ENCODE data around the gene RTN4RL2. TPM values are rescaled to one million over a fixed set of nuclear protein-coding genes. Genes with fewer than 3 reads are reported as not detected.

The RTN4RL2 gene
- total and polyA plus RNA-seq, 10 of the 15 experiments (the other 5 are each of a cell fraction or from before 2014, with no cell fraction given), result 0.14 to 1.1 (median 0.52) TPM; not detected in 4

- TF ChIP-seq RELB (IDR thresholded peaks at IDR 0.05; ENCODE audit: low read depth) (no peak), RBBP5 (conservative IDR thresholded peaks at IDR 0.05) (no peak), ZNF24 (IDR thresholded peaks at IDR 0.05) (no peak), NFYA (IDR thresholded peaks at IDR 0.05; ENCODE audit: borderline replicate concordance, low read depth, low read length) (no peak), PBX3 (IDR thresholded peaks at IDR 0.05; ENCODE audit: insufficient replicate concordance, low read depth, low read length) (no peak), YY1 (IDR thresholded peaks at IDR 0.05; ENCODE audit: low read depth, low read length) (no peak), POLR2AphosphoS2 (IDR thresholded peaks at IDR 0.05; ENCODE audit: low read depth, low read length) (no peak), IKZF2 (IDR thresholded peaks at IDR 0.05) (no peak)
- TF ChIP-seq, protein P1, sequence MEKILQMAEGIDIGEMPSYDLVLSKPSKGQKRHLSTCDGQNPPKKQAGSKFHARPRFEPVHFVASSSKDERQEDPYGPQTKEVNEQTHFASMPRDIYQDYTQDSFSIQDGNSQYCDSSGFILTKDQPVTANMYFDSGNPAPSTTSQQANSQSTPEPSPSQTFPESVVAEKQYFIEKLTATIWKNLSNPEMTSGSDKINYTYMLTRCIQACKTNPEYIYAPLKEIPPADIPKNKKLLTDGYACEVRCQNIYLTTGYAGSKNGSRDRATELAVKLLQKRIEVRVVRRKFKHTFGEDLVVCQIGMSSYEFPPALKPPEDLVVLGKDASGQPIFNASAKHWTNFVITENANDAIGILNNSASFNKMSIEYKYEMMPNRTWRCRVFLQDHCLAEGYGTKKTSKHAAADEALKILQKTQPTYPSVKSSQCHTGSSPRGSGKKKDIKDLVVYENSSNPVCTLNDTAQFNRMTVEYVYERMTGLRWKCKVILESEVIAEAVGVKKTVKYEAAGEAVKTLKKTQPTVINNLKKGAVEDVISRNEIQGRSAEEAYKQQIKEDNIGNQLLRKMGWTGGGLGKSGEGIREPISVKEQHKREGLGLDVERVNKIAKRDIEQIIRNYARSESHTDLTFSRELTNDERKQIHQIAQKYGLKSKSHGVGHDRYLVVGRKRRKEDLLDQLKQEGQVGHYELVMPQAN (conservative IDR thresholded peaks at IDR 0.05), result no peak
- TF ChIP-seq, protein P2, sequence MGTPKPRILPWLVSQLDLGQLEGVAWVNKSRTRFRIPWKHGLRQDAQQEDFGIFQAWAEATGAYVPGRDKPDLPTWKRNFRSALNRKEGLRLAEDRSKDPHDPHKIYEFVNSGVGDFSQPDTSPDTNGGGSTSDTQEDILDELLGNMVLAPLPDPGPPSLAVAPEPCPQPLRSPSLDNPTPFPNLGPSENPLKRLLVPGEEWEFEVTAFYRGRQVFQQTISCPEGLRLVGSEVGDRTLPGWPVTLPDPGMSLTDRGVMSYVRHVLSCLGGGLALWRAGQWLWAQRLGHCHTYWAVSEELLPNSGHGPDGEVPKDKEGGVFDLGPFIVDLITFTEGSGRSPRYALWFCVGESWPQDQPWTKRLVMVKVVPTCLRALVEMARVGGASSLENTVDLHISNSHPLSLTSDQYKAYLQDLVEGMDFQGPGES (IDR thresholded peaks at IDR 0.05), result no peak
- TF ChIP-seq, protein P3, sequence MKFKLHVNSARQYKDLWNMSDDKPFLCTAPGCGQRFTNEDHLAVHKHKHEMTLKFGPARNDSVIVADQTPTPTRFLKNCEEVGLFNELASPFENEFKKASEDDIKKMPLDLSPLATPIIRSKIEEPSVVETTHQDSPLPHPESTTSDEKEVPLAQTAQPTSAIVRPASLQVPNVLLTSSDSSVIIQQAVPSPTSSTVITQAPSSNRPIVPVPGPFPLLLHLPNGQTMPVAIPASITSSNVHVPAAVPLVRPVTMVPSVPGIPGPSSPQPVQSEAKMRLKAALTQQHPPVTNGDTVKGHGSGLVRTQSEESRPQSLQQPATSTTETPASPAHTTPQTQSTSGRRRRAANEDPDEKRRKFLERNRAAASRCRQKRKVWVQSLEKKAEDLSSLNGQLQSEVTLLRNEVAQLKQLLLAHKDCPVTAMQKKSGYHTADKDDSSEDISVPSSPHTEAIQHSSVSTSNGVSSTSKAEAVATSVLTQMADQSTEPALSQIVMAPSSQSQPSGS (IDR thresholded peaks at IDR 0.05; ENCODE audit: low read length), result no peak
Observed at GRCh38 chr11:57487920-57488659, 27.8 kb downstream of the RTN4RL2 start (continued).

All from GM12878 (cell line).